ENCODE measurements around the gene ME1. TPM values are rescaled to one million over a fixed set of nuclear protein-coding genes. Genes with fewer than 3 reads are reported as not detected.

The ME1 gene
- total and polyA plus RNA-seq, 9 of the 15 experiments (the other 6 are each of a cell fraction or from before 2014, with no cell fraction given): 3.2 to 10.4 (median 5.5) TPM

DNA sequence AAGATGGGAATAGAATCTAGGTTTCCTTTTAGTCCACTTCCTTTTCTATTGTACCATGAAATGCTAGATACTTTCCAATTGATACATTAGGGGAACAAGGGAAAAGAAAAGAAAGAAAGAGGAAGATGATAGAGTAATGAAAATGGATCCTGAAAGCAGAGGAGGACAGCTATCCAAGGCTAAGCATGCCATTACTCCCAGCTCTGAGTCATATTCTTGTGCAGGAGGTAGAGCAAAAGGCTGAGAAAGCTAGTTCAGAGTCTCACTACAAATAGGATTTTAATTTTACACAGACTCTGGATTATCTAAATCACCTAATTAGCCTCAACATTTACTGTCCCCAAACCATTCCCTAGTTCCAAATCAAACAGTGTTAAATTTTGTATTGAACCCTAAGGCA lies 214.0 kb downstream of the ME1 start (continued):
- TF ChIP-seq, protein P1, sequence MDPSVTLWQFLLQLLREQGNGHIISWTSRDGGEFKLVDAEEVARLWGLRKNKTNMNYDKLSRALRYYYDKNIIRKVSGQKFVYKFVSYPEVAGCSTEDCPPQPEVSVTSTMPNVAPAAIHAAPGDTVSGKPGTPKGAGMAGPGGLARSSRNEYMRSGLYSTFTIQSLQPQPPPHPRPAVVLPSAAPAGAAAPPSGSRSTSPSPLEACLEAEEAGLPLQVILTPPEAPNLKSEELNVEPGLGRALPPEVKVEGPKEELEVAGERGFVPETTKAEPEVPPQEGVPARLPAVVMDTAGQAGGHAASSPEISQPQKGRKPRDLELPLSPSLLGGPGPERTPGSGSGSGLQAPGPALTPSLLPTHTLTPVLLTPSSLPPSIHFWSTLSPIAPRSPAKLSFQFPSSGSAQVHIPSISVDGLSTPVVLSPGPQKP (CRISPR knock-in tag; IDR thresholded peaks at IDR 0.05): no peak
- TF ChIP-seq HDAC2 (IDR thresholded peaks at IDR 0.05) (no peak), SETDB1 (IDR thresholded peaks at IDR 0.05; ENCODE audit: low read length) (no peak), FOXP1 (CRISPR knock-in tag; IDR thresholded peaks at IDR 0.05) (no peak), EP300 (IDR thresholded peaks at IDR 0.05; ENCODE audit: low read length) (no peak), ZC3H8 (IDR thresholded peaks at IDR 0.05) (no peak), ILK (tag; IDR thresholded peaks at IDR 0.05; ENCODE audit: borderline replicate concordance, low read depth) (no peak), SRF (CRISPR knock-in tag; IDR thresholded peaks at IDR 0.05) (no peak)
- TF ChIP-seq, protein P2, sequence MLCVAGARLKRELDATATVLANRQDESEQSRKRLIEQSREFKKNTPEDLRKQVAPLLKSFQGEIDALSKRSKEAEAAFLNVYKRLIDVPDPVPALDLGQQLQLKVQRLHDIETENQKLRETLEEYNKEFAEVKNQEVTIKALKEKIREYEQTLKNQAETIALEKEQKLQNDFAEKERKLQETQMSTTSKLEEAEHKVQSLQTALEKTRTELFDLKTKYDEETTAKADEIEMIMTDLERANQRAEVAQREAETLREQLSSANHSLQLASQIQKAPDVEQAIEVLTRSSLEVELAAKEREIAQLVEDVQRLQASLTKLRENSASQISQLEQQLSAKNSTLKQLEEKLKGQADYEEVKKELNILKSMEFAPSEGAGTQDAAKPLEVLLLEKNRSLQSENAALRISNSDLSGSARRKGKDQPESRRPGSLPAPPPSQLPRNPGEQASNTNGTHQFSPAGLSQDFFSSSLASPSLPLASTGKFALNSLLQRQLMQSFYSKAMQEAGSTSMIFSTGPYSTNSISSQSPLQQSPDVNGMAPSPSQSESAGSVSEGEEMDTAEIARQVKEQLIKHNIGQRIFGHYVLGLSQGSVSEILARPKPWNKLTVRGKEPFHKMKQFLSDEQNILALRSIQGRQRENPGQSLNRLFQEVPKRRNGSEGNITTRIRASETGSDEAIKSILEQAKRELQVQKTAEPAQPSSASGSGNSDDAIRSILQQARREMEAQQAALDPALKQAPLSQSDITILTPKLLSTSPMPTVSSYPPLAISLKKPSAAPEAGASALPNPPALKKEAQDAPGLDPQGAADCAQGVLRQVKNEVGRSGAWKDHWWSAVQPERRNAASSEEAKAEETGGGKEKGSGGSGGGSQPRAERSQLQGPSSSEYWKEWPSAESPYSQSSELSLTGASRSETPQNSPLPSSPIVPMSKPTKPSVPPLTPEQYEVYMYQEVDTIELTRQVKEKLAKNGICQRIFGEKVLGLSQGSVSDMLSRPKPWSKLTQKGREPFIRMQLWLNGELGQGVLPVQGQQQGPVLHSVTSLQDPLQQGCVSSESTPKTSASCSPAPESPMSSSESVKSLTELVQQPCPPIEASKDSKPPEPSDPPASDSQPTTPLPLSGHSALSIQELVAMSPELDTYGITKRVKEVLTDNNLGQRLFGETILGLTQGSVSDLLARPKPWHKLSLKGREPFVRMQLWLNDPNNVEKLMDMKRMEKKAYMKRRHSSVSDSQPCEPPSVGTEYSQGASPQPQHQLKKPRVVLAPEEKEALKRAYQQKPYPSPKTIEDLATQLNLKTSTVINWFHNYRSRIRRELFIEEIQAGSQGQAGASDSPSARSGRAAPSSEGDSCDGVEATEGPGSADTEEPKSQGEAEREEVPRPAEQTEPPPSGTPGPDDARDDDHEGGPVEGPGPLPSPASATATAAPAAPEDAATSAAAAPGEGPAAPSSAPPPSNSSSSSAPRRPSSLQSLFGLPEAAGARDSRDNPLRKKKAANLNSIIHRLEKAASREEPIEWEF (CRISPR knock-in tag; IDR thresholded peaks at IDR 0.05): no peak
- TF ChIP-seq, protein P3, sequence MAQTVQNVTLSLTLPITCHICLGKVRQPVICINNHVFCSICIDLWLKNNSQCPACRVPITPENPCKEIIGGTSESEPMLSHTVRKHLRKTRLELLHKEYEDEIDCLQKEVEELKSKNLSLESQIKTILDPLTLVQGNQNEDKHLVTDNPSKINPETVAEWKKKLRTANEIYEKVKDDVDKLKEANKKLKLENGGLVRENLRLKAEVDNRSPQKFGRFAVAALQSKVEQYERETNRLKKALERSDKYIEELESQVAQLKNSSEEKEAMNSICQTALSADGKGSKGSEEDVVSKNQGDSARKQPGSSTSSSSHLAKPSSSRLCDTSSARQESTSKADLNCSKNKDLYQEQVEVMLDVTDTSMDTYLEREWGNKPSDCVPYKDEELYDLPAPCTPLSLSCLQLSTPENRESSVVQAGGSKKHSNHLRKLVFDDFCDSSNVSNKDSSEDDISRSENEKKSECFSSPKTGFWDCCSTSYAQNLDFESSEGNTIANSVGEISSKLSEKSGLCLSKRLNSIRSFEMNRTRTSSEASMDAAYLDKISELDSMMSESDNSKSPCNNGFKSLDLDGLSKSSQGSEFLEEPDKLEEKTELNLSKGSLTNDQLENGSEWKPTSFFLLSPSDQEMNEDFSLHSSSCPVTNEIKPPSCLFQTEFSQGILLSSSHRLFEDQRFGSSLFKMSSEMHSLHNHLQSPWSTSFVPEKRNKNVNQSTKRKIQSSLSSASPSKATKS (CRISPR knock-in tag; IDR thresholded peaks at IDR 0.05): no peak

Data from K562 (cell line).